ENCODE results near the gene HAPLN3. TPM values are rescaled to one million over a fixed set of nuclear protein-coding genes. Genes with fewer than 3 reads are reported as not detected.
A peak's percentile ranks its signal among the peaks of the same experiment; 100 is the strongest.

Gene HAPLN3
- total RNA-seq, 1 experiment from 2014 or later: 6.6 TPM

DNA sequence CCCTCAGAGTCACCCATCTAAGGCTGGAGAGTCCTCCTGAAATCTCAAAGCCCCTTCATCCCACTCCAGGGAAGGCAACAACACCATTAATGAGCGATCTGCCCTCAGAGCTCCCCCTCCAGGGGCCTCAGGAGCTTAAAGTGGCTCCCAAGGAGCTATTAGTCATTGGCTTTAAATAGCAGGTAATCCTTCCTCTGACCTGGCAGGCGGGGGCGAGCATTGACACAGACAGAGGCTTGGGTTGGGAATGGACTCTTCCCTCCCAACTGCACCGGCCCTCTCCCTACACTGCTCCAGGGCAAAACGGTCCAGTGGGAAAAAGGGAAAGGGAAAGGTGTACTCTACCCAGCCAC, 16.4 kb upstream of the HAPLN3 start:
- DNase-seq (ENCODE audit: low read depth): peak; percentile 32

DNA sequence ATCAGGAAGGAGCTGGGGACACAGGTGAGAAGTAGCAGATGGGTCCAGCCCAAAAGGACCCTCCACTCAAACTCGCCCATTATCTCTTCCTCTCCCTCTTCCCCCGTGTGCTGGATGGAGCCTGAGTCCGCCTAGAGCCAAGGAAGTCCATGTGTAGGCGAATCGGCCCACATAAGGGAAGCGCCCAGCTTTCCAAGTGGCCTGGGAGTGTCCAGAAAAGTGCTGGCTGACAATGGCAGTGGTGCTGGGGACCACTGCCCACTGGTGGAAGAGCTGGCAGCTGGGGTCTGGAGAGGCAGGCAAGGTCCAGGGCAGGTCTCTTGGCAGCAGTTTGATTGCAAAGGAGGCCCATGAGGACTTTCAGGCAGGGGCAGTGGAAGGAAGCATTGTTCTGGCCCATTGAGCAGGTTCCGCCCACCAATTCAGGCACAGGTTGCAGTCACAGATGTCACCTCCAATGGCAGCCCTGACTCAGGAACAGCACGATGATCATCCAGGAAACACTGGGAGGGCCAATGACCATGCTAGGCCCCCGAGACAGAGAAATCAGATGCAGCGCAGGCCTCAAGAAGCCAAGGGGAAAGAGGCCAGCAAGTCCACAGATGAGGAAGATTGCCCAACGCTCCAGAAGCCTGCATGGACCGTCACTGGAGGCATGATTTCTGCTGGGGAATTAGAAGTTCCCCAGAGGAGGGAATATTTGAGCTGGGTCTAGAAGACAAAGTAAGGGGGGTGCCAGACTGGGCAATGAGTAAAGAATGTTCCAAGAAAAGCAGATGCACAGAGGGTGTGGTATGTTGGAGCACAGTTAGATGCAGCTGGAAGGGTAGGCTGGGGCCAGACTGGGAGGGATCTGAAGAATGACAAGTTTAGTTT, 14.8 kb upstream of the HAPLN3 start:
- no peak for DNase-seq (ENCODE audit: low read depth)

DNA sequence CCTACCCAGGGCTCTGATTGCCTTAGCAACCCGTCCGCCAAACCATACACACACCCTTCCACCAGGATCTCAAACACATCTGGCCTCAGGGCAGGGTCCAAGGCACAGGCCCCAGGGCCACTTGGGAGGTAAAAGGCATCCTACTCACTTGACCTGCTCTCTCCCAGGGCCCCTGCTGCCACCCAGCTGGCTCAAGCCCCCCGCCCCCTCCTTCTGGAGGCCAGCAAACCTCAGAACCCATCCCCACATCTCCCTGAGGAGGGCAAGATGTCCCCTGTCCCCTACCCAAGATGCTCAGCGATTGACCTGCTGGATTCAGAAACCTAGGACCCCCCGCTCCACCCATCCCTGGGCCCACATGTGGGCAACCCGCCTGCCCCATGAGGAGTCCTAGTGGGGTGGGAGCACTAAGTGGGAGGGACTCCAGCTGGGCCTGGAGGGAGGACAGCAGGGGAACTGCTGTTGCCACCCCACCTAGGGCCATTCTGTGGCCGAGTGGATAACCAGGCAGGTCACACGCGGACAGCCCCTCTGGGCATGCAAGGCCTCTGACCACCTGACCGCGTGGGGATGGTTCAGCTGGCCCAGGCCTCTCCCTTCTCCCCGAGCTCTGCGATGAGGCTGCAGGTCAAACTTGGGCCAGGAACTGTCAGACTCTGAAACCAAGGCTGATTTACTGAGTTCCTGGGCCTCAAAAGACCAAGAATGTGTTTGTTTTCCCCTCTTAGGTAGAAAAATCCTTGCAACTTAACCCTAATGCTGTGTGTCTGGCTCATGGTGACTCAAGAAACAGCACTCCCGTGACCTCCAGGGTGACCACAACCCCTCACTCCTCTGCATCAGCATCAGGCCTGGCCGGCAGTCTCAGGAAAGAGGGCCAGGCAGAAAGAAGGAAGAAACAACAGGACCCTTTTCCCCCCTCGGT, 13.6 kb upstream of the HAPLN3 start:
- no peak for DNase-seq (ENCODE audit: low read depth)

DNA sequence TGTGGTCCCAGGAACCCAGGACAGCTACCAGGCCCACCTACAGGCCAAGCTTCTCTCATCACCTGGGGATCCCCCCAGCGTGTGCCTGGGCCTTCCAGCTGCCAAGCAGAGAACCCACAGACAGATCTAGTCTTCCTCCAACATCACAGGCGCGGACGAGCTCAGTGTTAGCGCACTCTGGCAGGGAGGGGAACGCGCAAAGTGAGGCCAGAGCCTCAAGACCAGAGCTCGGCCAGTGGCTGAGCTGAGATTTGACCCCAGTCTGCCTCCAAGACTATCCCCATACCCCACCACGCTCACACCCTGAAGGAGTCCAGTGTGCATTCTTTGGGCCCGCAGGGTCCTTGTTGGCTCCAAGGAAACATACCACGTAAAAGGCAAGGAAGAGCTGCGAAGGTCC, 12.8 kb upstream of the HAPLN3 start:
- DNase-seq (ENCODE audit: low read depth): no peak

DNA sequence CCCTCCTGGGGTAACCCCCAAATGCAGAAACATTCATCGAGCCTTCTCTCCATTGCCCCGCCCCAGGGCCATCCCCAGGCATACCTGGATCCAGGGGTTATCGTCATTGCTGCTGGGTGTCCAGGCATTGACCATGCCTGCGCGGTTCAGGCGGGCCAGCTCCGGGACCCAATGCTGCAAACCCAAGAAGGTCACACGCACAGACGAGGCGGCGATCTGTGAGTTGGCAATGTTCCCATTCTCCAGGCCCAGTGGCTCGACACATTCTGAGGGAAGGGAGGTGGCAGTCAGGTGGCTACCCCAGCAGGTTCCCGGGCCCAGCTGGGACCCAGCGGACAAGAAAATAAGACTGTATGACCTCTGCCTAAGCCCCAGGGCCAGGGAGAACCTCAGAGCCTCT, 11.8 kb upstream of the HAPLN3 start:
- DNase-seq (ENCODE audit: low read depth): no peak

DNA sequence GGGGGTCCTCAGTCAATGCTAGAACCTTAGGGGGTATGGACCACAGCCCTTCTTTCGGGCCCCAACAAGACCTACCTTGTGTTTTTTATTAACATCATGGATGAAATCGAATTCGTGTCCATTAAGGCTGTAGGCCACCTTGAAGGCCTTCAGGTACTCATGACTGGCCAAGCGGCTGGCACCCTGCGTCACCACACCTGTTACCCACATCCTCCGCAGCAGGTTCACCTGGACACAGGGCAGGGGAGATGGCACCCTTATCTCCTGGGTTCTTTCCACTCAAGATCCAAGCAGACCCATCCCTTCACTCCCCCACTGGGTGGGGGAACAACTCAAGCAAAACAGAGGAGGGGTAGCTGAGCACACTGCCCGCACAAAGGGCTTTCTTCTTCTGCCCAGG, 11.2 kb upstream of the HAPLN3 start:
- DNase-seq (ENCODE audit: low read depth): no peak

DNA sequence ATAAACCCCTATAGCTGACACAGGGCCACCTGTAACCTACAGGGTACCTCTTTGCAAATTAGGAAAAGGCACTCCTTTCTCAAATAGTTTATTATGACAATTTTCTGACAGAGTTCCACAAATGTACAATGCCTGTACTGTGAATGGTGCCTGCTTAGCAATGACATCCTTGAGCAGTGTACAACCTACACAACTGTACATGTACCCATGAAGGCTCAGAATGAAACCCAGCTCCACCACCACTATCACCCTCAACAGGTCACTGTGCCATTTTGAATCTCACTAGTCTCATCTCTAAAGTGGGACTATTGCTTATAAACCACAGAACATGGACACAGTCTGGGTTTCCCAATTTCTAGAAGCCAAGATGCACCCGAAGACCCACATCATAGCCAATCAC, 10.8 kb upstream of the HAPLN3 start:
- DNase-seq (ENCODE audit: low read depth): no peak

DNA sequence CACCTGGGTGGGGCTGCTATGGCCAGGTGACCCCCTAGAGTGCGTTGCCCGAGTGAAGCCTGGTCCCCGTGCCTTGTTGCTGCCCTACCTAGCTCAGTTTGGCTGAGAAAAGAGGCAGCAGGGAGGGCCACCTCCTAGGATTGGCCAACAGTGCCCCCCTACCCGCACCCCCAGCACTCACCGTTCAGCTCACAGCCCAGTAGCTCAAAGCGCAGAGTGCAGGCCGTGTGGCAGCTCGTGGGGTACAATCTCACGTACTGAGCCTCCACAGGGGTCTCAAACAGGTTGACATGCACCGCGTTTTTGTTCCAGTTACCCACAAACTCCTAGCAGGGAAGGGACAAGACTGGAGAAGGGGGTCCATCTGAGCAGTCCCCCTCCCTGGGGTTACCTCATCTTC, 10.2 kb upstream of the HAPLN3 start:
- DNase-seq (ENCODE audit: low read depth): no peak

DNA sequence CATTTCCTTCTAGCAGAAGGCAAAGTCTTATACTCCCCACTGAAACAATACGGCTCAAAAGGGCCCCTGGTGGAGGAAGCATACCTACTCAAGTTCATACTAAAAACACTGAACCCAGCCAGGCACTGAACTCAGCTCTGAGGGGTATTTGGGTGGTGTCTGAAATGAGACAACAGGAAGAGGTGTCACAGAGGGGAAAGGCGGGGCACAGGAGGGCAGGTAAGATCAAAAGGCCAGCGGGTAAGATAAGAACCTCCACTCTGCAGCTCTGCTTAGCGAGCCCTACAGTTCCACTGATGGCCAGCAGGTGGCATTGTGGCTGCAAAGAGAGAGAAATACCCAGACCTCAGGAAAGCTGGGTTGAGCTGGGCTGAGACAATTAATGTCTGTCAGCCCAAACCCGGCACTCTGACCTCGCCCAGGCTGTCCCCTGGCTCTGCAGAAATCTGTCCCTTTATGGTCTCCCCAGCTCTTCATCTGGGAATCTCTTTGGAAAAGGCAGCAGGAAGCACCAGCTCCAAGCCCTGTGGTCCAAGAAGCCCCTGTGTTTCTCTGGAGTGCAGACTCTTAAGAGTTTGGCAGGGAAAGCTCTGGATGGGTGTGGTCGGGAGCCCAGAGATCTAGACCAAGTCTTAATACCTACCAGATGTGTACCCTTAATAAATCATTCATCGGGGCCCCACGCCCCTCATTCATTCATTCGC, 9.4 kb upstream of the HAPLN3 start:
- DNase-seq (ENCODE audit: low read depth): peak; percentile 47

DNA sequence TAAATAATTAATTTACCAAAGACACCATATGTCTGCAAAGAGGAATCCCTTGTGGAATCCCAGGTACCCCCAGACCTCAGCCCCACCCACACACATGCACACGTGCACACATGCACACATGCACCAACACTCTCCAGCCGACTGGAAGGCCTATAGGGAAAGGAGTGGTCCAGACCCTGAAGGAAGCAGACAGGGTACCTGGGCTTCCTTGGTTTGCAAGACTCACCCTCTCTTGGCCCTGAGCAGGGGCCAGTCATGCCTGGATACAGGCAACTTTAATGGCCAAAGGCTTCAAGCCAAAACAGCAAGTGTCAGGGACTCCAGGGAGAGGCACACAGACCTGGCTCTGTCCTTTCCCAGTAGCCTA, 8.9 kb upstream of the HAPLN3 start:
- DNase-seq (ENCODE audit: low read depth): no peak

DNA sequence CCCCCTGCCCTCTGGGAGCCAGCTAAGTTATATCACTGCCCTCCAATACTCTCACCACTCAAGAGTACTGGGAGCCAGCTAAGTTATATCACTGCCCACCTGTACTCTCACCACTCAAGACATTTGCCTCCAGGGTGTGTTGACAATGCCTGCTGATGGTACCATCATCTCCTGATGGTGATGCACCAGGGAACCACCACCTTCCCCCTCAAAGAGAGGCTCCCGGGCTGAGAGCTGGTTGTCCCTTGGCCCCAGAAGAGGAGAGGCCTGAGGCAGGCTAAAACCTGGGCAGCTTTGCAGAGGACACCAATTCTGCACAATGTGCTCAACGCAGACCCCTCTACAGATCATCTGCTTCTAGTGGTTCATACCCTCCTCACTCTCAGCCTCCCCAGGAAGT, 7.5 kb upstream of the HAPLN3 start:
- no peak for DNase-seq (ENCODE audit: low read depth)

DNA sequence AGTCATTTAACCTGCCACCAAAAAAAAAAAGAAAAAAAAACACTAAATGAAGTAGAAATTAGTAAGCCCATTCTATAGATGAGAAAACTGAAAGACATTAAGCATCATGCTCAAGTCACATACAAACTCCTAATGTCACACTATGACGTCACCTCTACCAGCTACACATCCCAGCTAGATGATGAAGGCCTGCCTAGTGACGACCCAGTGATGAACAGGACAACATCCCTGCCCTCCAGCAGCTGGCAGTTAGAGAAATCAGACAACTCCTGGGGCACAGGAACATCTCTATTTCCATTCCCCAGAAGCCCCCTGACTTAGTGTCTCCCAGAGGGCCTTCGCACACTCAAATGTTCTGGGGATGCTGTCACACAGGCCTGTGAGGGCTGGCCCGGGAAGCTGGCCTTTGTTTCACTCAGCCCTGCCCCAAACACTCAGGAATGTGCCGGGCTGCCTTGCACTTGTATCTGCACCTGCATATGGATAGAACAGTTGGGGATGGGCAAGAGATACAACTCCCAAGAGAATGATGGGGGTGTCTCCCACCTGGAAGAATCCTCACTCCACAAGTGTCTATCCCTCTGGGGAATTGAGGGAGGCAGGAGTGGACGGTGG, 7.0 kb upstream of the HAPLN3 start:
- no peak for DNase-seq (ENCODE audit: low read depth)

DNA sequence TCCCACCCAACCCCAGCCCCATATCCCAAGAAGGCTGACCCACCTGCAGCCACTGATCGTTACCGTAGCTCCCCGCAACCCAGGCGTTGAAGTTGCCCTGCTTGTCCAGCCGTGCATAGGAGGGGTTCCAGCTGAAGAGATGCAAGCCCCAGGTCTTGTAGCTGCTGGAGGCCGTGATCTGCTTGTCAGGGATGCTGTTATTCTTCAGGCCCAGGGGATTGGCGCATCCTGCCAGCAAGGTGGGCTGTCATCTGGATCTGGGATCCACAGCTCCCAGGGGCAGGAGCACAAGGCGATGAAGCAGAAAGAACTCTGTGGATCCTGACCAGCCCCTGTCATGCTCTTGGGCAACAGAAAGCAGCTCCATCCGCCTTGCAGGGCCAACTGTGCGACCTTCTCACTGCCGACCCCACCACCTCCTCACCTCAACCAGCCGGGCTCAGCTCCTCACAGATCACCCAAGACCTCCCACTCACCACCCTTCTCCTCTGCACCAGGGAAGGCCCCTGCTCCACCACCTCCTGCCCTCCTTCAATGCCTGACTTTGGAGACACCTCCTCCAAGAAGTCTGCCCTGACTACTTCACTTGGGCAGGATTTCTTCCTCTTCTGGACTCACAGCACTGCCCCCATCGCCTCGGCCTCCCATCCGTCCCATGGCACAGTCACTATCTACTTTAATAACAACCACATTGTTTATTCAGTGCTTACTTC, 6.3 kb upstream of the HAPLN3 start:
- DNase-seq (ENCODE audit: low read depth): no peak

DNA sequence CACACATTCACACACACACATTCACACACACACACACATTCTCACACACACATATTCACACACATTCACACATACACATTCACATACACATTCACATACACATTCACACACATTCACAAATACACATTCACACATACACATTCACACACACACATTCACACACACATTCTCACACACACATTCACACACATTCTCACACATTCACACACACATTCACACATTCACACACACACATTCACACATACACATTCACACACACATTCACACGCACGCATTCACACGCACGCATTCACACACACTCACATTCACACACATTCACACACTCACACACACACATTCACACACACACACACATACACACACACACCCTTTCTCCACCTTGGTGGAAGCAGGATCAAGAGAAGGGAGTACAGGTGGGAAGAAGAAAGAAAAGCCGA, 5.7 kb upstream of the HAPLN3 start:
- no peak for DNase-seq (ENCODE audit: low read depth)

DNA sequence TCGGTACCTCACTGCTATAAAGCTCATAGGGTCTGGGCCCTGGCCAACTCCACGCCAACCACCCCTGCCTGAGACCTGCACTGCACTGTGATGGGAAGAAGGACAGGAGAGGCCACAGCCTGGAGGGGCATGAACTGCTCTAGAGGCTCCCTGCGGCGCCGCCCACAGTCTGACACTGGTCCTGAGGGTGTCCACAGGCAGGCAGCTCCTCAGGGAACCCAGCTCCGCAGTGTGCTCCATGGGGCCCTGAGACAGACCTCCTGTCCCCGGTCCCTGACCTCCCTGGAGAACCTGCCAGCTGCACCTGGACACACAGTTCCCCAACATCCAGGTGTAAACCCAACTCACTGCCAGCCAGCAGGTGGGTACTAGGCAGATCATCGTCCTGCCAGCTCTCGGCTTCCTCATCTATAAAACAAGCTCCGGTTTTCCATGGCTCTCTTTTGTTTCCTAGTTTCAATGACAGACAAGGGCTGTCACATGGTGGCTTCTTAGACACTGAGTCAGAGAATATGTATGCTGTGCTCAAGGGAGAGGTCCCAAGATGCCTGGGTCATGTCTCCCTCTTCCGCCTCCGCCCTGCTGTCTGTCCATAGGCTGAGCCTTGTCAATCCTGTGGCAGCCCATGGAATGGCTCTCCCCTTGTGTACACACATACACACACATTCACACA, 5.1 kb upstream of the HAPLN3 start:
- no peak for DNase-seq (ENCODE audit: low read depth)

DNA sequence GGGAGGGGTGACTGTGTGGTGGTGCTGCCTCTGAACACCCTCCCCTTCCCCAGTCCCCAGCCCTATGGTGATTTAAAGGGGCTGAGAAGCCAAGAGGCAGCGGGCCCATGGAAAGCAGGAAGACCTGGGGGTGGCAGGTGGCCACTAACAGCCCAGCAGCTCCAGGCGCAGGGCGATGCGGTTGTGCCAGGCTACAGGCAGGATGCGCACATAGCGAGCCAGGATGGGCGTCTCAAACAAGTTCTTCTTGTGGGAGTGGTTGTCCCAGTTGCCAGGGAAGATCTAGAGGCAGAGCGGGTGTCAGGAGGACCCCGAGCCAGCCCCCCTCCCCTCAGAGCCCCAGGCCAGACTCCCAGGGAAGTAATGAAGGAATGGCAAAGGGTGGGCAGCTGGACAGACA, 3.9 kb upstream of the HAPLN3 start:
- no peak for DNase-seq (ENCODE audit: low read depth)

DNA sequence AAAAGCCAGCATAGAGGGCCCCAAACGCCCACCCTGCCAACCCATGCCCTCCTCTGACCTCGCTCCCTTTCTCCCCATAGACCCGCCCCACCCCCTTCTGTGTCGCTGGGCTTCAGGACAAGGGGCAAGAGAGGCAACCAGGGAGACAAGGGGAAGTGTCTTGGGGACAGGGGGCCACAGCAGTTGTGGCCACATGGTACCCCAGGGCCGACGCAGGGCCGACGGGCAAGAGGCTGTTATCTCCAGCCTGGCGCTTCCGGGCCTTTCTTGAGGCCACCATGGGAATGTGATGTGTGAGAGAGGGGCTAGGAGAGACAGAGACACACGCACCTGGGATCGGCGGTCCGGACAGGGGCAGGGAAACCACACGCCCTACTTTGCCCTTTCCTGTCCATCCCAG, 3.4 kb upstream of the HAPLN3 start:
- no peak for DNase-seq (ENCODE audit: low read depth)

DNA sequence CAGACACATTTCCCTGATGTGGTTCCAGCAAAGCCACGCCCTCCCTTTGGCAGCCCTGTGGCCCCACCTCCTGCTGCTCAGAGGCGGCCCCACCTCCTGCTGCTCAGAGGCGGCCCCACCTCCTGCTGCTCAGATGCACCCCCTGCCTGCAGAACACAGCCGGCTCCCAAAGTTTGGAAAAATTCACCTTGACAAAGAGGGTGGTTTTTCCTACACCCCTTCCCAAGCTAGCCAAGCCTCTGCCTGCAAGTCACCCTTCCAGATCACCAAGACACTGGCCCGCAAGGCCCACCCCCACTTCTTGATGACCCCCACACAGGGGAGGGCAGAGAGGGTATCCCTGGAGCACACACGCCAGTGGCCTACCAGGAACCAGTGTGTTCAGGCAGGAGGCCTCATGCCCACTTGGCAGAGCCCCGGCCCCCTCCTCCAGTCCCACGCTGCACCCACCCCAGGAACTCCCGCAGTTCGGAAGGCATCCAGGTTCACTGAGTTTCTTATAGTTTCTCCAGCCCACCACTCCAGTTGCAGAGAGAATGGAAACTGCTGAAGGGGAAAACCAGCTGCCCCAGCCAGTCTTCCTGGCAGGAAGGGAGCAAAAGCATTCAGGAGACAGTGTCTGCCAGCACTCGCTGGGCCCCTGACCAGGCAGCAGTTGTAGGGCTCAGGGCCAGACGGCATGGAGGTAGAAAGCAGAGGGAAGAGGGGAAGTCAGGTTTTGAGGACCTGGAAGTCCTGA, 2.3 kb upstream of the HAPLN3 start:
- peak; percentile 90 for DNase-seq (ENCODE audit: low read depth)

DNA sequence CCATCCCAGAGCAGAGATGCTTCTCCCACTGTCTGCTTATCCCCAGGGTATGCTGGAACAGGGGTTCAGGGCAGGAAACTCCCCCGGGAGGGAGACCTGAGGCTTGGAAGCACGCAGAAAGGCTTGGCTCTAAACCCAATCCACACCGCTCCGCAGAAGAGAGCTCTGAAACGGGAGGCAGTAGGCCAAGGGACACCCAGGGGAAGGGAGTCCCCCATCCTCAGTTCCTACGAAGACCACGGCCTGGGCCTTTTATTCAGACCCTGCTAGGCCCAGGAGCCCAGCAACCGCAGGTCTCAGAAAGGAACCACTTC, 1.8 kb upstream of the HAPLN3 start:
- no peak for DNase-seq (ENCODE audit: low read depth)

DNA sequence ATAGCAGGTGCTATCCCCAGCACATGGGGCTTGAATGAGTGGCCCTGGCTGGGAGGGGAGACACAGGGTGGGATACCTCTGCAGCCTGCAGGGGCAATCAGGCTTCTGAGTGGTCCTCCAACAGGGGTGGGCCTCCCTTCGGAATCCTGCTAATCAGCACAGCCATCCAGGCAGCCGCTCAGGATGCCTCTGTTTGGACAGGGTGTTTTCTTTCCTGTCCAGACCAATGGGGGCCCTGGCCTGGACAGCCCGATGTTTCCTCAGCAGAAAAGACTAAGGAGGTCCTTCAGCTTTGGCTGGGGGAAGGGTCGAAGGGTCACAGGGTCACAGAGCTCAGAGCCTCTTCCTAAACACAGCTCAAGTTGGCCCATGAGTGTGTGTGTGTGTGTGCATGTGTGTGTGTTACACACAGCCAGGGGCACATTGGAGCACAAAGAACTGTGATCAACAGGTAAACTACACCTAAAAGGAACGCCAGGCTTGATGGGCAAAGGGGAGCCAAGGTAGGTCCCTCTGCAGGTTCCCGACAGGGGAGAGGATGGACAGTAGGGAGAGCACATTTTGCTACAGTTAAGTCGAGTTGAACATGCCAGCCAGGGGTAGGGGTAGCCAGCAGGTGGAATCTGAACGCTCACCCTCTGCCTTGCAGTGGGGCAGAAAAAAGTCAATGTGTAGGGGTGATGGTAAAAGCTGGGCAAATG, 1.1 kb upstream of the HAPLN3 start:
- DNase-seq (ENCODE audit: low read depth): no peak

All from Daoy (cell line).